Mesodermal cell (in vitro differentiated cells): Measurements from ENCODE around the gene CACUL1.

Experiments
- H3K27ac ChIP-seq: 2 replicates; pipeline ENCODE4 v1.7.0; 2013; ENCODE audit warnings: mild to moderate bottlenecking, low read depth, low read length, moderate library complexity; ENCODE audit not compliant: severe bottlenecking
- H3K36me3 ChIP-seq: 2 replicates; pipeline ENCODE4 v1.7.1; 2013; ENCODE audit warnings: mild to moderate bottlenecking, low read length, moderate library complexity; ENCODE audit not compliant: control insufficient read depth, insufficient read depth
- H3K4me1 ChIP-seq: one replicate; pipeline ENCODE4 v1.7.1; 2013; ENCODE audit warnings: mild to moderate bottlenecking, low read length; ENCODE audit not compliant: insufficient read depth, control insufficient read depth, poor library complexity, severe bottlenecking
- H3K4me3 ChIP-seq: 2 replicates; pipeline ENCODE4 v1.7.0; 2013; ENCODE audit warnings: low read length, control low read depth, mild to moderate bottlenecking; ENCODE audit not compliant: insufficient read depth, poor library complexity, severe bottlenecking; ENCODE audit errors: extremely low read depth
- H3K9me3 ChIP-seq: 2 replicates; pipeline ENCODE4 v1.7.1; 2013; ENCODE audit warnings: mild to moderate bottlenecking, low read length, moderate library complexity; ENCODE audit not compliant: control insufficient read depth
- WGBS, 2 experiments: methylation state at CpG; one replicate each; pipeline ENCODE4 v1.1.5; 2013; ENCODE audit warnings: missing lambda C conversion rate in 2 of 2; ENCODE audit not compliant: insufficient coverage in 2 of 2; 5-methylcytosine and 5-hydroxymethylcytosine counted together

Gene CACUL1

GRCh38 chr10:118732245-118733165, 22.3 kb downstream of the CACUL1 start:
- no peak overlapping the region for H3K4me3 ChIP-seq
- no peak overlapping the region for H3K27ac ChIP-seq
- H3K4me1 ChIP-seq = peaks cover 11% of the 10 kb centered on the region
- 84 to 98% methylated on average over 6 to 7 of the region's 12 CpGs for WGBS, 2 experiments
- H3K36me3 ChIP-seq = no peaks in the 10 kb centered on the region
- no peaks in the 10 kb centered on the region for H3K9me3 ChIP-seq

- Histone ChIP-seq H3K27ac (peak overlapping the region; percentile 30), H3K36me3 (peaks cover 7% of the 10 kb centered on the region), H3K9me3 (no peaks in the 10 kb centered on the region), H3K4me3 (no peak overlapping the region), H3K4me1 (peaks cover 11% of the 10 kb centered on the region)
- WGBS, 2 experiments = 83 to 91% methylated on average over 4 to 5 of the region's 7 CpGs
Observed at GRCh38 chr10:118730756-118731456, 23.9 kb downstream of the CACUL1 start.

- Histone ChIP-seq H3K4me3 (no peak overlapping the region), H3K27ac (no peak overlapping the region), H3K36me3 (peaks cover 13% of the 10 kb centered on the region), H3K4me1 (peaks cover 11% of the 10 kb centered on the region), H3K9me3 (no peaks in the 10 kb centered on the region)
- no CpG with 5 or more reads among the region's 2 CpGs for whole genome bisulfite sequencing, 2 experiments
Observed at GRCh38 chr10:118729641-118730258, 25.0 kb downstream of the CACUL1 start.

GRCh38 chr10:118729200-118729599, 25.6 kb downstream of the CACUL1 start:
- peaks cover 11% of the 10 kb centered on the region for H3K4me1 ChIP-seq
- H3K36me3 ChIP-seq = peaks cover 13% of the 10 kb centered on the region
- 70% methylated on average over 1 of the region's 3 CpGs; no CpG with 5 or more reads in 1 of the 2 experiments for WGBS, 2 experiments
- no peak overlapping the region for H3K4me3 ChIP-seq
- H3K9me3 ChIP-seq = no peaks in the 10 kb centered on the region
- no peak overlapping the region for H3K27ac ChIP-seq

GRCh38 chr10:118725886-118726500, 28.8 kb downstream of the CACUL1 start:
- Histone ChIP-seq H3K9me3 (no peaks in the 10 kb centered on the region), H3K4me3 (no peak overlapping the region), H3K36me3 (peaks cover 17% of the 10 kb centered on the region), H3K27ac (no peak overlapping the region), H3K4me1 (no peaks in the 10 kb centered on the region)
- WGBS, 2 experiments = 100% methylated on average over 3 of the region's 4 CpGs

GRCh38 chr10:118723466-118723865, 31.3 kb downstream of the CACUL1 start:
- Histone ChIP-seq H3K4me3 (no peak overlapping the region), H3K4me1 (no peaks in the 10 kb centered on the region), H3K27ac (no peak overlapping the region), H3K9me3 (no peaks in the 10 kb centered on the region), H3K36me3 (peaks cover 17% of the 10 kb centered on the region)
- 85 to 89% methylated on average over 4 to 6 of the region's 6 CpGs for WGBS, 2 experiments

GRCh38 chr10:118721539-118721876, 33.3 kb downstream of the CACUL1 start:
- Histone ChIP-seq H3K36me3 (peaks cover 28% of the 10 kb centered on the region), H3K4me3 (no peak overlapping the region), H3K27ac (no peak overlapping the region), H3K4me1 (no peaks in the 10 kb centered on the region), H3K9me3 (no peaks in the 10 kb centered on the region)
- WGBS, 2 experiments = 84 to 90% methylated on average over 2 to 3 of the region's 3 CpGs

- Histone ChIP-seq H3K4me1 (no peaks in the 10 kb centered on the region), H3K9me3 (no peaks in the 10 kb centered on the region), H3K36me3 (peaks cover 25% of the 10 kb centered on the region), H3K27ac (no peak overlapping the region), H3K4me3 (no peak overlapping the region)
- 20% methylated on average over 2 of the region's 3 CpGs; no CpG with 5 or more reads in 1 of the 2 experiments for WGBS, 2 experiments
Observed at GRCh38 chr10:118720685-118721538, 33.9 kb downstream of the CACUL1 start.

GRCh38 chr10:118714366-118714765, 40.4 kb downstream of the CACUL1 start:
- H3K4me3 ChIP-seq = no peak overlapping the region
- WGBS, 2 experiments = 100% methylated on average over 2 of the region's 3 CpGs; no CpG with 5 or more reads in 1 of the 2 experiments
- H3K27ac ChIP-seq = no peak overlapping the region
- H3K4me1 ChIP-seq = no peaks in the 10 kb centered on the region
- H3K36me3 ChIP-seq = peaks cover 22% of the 10 kb centered on the region
- no peaks in the 10 kb centered on the region for H3K9me3 ChIP-seq
